ENCODE measurements around the gene SDF4.
A peak's percentile ranks its signal among the peaks of the same experiment; 100 is the strongest.

DNA sequence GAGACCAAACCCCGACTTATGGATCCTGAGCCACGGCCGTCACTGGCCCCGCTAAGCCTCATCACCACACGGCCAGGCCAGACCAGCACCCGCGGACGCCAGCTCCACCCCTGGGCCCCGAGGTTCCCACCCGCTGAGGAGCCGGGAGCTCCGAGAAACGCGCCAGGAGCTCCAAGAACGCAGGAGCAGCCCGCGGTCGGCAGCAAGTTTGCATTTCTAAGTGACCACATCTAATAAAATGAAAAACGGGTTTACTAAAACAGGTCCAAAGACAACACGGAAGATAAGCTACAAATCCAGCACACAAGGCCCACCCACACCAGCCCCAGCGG is 22.8 kb upstream of the SDF4 start:
- TF ChIP-seq POLR2A (IDR thresholded peaks at IDR 0.05) (no peak), POLR2AphosphoS5 (IDR thresholded peaks at IDR 0.05) (peak; percentile 53)
- TF ChIP-seq, protein P1, sequence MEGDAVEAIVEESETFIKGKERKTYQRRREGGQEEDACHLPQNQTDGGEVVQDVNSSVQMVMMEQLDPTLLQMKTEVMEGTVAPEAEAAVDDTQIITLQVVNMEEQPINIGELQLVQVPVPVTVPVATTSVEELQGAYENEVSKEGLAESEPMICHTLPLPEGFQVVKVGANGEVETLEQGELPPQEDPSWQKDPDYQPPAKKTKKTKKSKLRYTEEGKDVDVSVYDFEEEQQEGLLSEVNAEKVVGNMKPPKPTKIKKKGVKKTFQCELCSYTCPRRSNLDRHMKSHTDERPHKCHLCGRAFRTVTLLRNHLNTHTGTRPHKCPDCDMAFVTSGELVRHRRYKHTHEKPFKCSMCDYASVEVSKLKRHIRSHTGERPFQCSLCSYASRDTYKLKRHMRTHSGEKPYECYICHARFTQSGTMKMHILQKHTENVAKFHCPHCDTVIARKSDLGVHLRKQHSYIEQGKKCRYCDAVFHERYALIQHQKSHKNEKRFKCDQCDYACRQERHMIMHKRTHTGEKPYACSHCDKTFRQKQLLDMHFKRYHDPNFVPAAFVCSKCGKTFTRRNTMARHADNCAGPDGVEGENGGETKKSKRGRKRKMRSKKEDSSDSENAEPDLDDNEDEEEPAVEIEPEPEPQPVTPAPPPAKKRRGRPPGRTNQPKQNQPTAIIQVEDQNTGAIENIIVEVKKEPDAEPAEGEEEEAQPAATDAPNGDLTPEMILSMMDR (IDR thresholded peaks at IDR 0.05), result no peak
